ENCODE results near the gene HAGH.

HAGH gene

GRCh38 chr16:1758923-1759322 is 67.7 kb downstream of the HAGH start:
- no peak for DNase-seq

- DNase-seq = no peak
These were observed 68.7 kb downstream of the HAGH start for GRCh38 chr16:1757714-1758461.

All from activated T-cell treated with anti-CD3 and anti-CD28 coated beads, Interleukin-2, amount 50 U/mL, for 1 hour (primary cell).